ENCODE results near the gene PPP1R12C.

- no peak for TF ChIP-seq CTCF (IDR thresholded peaks at IDR 0.05)
- no peak for TF ChIP-seq POLR2A (IDR thresholded peaks at IDR 0.05)
- TF ChIP-seq POLR2AphosphoS5 (IDR thresholded peaks at IDR 0.05): no peak
- no peak for TF ChIP-seq EP300 (IDR thresholded peaks at IDR 0.05; ENCODE audit: low read depth)
These were observed 6.1 kb downstream of the PPP1R12C start for GRCh38 chr19:55111238-55111831.

All from transverse colon (tissue), 4 donors.